Bronchial epithelial cell (primary cell): ENCODE measurements around the gene DCXR. TPM values are rescaled to one million over a fixed set of nuclear protein-coding genes. Genes with fewer than 3 reads are reported as not detected.

Source experiments
- DNase-seq: peaks from one replicate; pipeline ENCODE4 v3.0.0-alpha.2; 2010; ENCODE audit warnings: low read depth
- FAIRE-seq: peaks from 2 replicates; lab custom pipeline; 2011; peaks lifted over from hg19 to GRCh38; lab: Jason Lieb, UNC
- H3K27me3 ChIP-seq: 2 replicates; pipeline ENCODE4 v1.5.1; 2011; ENCODE audit warnings: low read length; ENCODE audit not compliant: control insufficient read depth, insufficient read depth
- H3K36me3 ChIP-seq: 2 replicates; pipeline ENCODE4 v1.5.1; 2011; ENCODE audit warnings: low read length; ENCODE audit not compliant: control insufficient read depth, insufficient read depth
- H3K4me3 ChIP-seq: 2 replicates; pipeline ENCODE4 v1.5.1; 2011; ENCODE audit warnings: mild to moderate bottlenecking, low read depth, low read length, control low read depth
- CTCF ChIP-seq: IDR thresholded peaks from 2 replicates; pipeline ENCODE4 v1.5.1; 2011; ENCODE audit warnings: mild to moderate bottlenecking, moderate library complexity, low read length, control low read depth, inconsistent platforms; ENCODE audit not compliant: insufficient read depth, severe bottlenecking
- total RNA-seq: library from RNA; depleted of rRNA; stranded (reverse); fragments of >200 nt; gene quantifications from 2 replicates; pipeline ENCODE4 v1.2.1, GENCODE V29; 2014

The DCXR gene
- total RNA-seq, 1 donor from 2014 or later: 87.9 TPM

DNA sequence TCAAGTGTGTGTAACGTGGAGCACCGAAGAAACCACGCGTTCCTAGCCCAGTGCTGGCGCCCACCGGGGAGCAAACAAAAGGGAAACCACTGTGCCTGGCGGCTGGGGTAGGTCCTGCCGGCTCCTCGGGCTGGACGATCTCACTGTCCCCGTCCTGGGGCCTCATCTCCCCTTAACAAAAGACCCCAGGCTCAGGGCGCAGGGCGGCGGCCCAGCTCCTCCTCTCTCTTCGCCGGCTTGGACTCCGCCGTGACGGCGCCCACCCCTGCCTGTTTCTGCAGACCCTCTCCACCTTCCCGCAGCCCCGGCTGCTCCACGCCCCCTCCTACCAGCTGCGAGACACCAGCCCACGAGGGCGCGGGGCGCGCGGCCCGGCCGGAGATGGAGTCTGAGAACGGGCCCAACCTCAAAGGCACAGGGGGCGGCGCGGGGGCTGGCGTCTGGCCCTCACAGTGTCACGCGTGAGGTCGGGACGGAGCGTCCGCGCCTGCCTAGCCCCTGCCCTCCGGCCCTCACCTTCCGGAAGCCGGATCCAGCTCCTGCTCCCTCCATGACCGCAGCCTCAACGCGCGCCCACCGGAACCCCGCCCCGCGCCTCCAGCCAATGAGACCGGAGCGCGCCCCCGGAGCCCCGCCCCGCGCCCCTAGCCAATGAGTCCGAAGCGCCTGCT, 15.1 kb downstream of the DCXR start, which contains the start of gene CENPX:
CENPX (minus strand) TSS at position 569 of the 671 bp plus-strand sequence; CDS start at position 552, 17 bp downstream.
- no peak for DNase-seq

GRCh38 chr17:82021900-82022309, 15.6 kb downstream of the DCXR start:
- Histone ChIP-seq H3K4me3 (peak overlapping the region; percentile 98), H3K36me3 (no peaks in the 10 kb centered on the region)
- FAIRE-seq: no peak

More for the DNA sequence above, 15.1 kb downstream of the DCXR start, which contains the start of gene CENPX:
- TF ChIP-seq CTCF: no peak
- H3K4me3 ChIP-seq: peak within 1 kb of the TSS; percentile 98
- peaks cover under 1% of the 10 kb centered on the region for H3K36me3 ChIP-seq
- no peaks in the 10 kb centered on the region for H3K27me3 ChIP-seq
- FAIRE-seq: no peak

DNA sequence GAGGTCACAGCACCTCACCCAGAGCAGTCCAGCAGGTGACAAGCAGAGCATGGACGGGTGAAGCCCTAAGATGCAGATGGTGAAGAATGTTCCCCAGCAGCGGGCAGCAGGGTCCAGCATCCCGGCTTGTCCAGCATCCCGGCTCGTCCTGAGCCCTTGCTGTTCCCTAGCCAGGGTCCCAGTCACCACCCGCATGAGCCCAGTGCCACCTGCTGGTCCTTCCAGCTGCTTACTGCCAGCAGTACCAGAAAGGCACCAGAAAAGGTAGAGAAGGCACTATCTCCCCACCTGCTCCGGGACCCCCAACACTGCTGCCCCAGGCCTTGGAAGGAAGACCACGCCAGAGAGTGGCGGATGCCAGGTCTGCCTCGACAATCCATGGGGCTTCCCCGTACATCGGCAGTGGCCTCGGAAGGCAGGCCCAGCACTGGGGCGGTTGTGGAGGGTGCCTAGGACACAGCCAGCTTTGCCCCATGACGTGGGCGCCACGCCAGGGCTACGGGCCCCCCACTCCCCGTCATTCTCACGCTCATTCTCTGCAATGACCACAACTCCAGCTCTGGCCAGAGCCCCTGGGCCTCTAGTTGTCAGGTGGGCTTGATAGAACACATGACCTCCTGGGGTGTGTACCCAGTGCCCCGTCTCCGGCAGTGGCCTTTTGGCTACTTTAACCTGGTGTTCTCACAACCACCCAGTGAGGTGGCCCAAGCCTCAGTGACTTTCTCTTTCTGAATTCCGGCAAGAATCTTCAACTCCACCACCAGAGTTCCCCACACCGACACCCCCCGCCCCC, 16.2 kb downstream of the DCXR start:
- no peaks in the 10 kb centered on the region for H3K36me3 ChIP-seq
- TF ChIP-seq CTCF: peak; percentile 87
- peak overlapping the region; percentile 98 for H3K4me3 ChIP-seq
- peak; percentile 75 for FAIRE-seq
- DNase-seq: peak; percentile 58
- H3K27me3 ChIP-seq: no peaks in the 10 kb centered on the region

More at GRCh38 chr17:82021900-82022309, 15.6 kb downstream of the DCXR start:
- no peak for DNase-seq
- TF ChIP-seq CTCF: no peak
- H3K27me3 ChIP-seq: no peaks in the 10 kb centered on the region

DNA sequence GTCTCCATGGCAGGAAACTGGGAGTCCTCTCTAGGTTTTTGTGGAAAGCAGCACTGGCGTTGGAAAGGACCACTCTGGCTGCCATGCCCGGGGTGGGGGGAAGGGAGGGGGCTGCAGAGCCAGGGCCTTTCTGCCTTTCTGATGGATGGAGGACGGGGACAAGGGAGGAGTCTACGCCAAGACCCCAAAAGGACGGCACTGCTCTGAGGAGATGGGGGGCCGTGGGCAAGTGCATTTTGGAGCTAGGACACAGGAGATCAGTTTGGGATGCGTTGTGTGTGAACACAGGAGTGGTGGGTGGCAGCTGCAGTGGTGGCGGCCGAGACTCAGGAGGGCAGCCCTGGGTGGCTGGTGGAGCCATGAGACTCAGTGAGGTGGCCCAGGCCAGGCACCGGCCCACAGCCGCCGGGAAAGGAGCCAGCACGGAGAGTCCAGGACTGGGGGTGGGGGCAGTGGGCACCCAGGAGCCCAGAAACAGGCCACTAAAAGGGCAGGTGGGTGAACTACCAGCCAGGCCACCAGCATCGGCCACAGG, 16.9 kb downstream of the DCXR start:
- Histone ChIP-seq H3K36me3 (no peaks in the 10 kb centered on the region), H3K27me3 (no peaks in the 10 kb centered on the region), H3K4me3 (no peak overlapping the region)
- no peak for TF ChIP-seq CTCF
- FAIRE-seq (no peak), DNase-seq (no peak)

- TF ChIP-seq CTCF: peak; percentile 89
- no peak for FAIRE-seq
Measured at GRCh38 chr17:82019690-82020571, 17.6 kb downstream of the DCXR start.

More at GRCh38 chr17:82019690-82020571, 17.6 kb downstream of the DCXR start:
- DNase-seq: no peak
- Histone ChIP-seq H3K4me3 (no peak overlapping the region), H3K27me3 (no peaks in the 10 kb centered on the region), H3K36me3 (no peaks in the 10 kb centered on the region)
